SK-N-SH (cell line): Measurements from ENCODE around the gene IL7R. TPM values are rescaled to one million over a fixed set of nuclear protein-coding genes. Genes with fewer than 3 reads are reported as not detected.

Experiments used
- CTCF ChIA-PET: fragments of 300-600, 350-600 bp; formaldehyde crosslinking; extraction: SDS; loops from one replicate; lab custom pipeline; 2021; lab: Yijun Ruan, JAX
- POLR2A ChIA-PET: fragments of 350-600 bp; sonication (Branson Sonifier 250); formaldehyde crosslinking; extraction: SDS; loops from one replicate; lab custom pipeline; 2020; ENCODE audit warnings: antibody characterized with exemption, inconsistent platforms; lab: Yijun Ruan, JAX
- DNase-seq: peaks from one replicate; pipeline ENCODE4 v3.0.0; 2012
- H2AFZ ChIP-seq: fragments of 200-600 bp; sonication (generic); 2 replicates; pipeline ENCODE4 v1.8.1; 2016; ENCODE audit warnings: antibody characterized with exemption, mild to moderate bottlenecking, low read depth
- H3F3A ChIP-seq: fragments of 200-600 bp; sonication (generic); replicated peaks from 2 replicates; pipeline ENCODE3; 2016; ENCODE audit warnings: antibody characterized with exemption, mild to moderate bottlenecking; ENCODE audit not compliant: insufficient read depth
- H3K27ac ChIP-seq, 2 experiments: fragments of 200-500 bp in 1 of 2; fragments of 200-600 bp in 1 of 2; sonication (Bioruptor generic) in 1 of 2; sonication (generic), shearing (Covaris generic) in 1 of 2; 2 replicates each; pipeline versions ENCODE4 v1.5.1 to v1.6.1; 2014 to 2016; ENCODE audit warnings: low read depth in 2 of 2, inconsistent platforms in 1 of 2, low read length in 1 of 2, mild to moderate bottlenecking in 1 of 2, mixed read lengths in 1 of 2
- H3K27me3 ChIP-seq: fragments of 200-600 bp; sonication (generic), shearing (Covaris generic); 2 replicates; pipeline ENCODE4 v1.6.1; 2016; ENCODE audit warnings: mixed run types; ENCODE audit not compliant: insufficient read depth
- H3K36me3 ChIP-seq, 2 experiments: fragments of 200-500 bp in 1 of 2; fragments of 200-600 bp in 1 of 2; sonication (Bioruptor generic) in 1 of 2; sonication (generic) in 1 of 2; replicated peaks in 1 of 2; 2 replicates each; pipeline versions ENCODE3 to v1.5.1; 2014 to 2016; ENCODE audit warnings: low read length in 1 of 2, mild to moderate bottlenecking in 1 of 2; ENCODE audit not compliant: insufficient read depth in 2 of 2, control insufficient read depth in 1 of 2
- H3K4me1 ChIP-seq, 2 experiments: fragments of 200-500 bp in 1 of 2; fragments of 200-600 bp in 1 of 2; sonication (Bioruptor generic) in 1 of 2; sonication (generic), shearing (Covaris generic) in 1 of 2; 2 replicates each; pipeline versions ENCODE4 v1.5.1 to v1.6.1; 2014 to 2016; ENCODE audit warnings: low read depth in 1 of 2, low read length in 1 of 2, mixed run types in 1 of 2; ENCODE audit not compliant: insufficient read depth in 2 of 2, control insufficient read depth in 1 of 2
- H3K4me2 ChIP-seq: fragments of 200-600 bp; sonication (generic), shearing (Covaris generic); 2 replicates; pipeline ENCODE4 v1.6.1; 2017; ENCODE audit warnings: mixed run types
- H3K4me3 ChIP-seq, 2 experiments: fragments of 200-500 bp in 1 of 2; fragments of 200-600 bp in 1 of 2; sonication (Bioruptor generic) in 1 of 2; sonication (generic), shearing (Covaris generic) in 1 of 2; 2 replicates each; pipeline versions ENCODE4 v1.5.1 to v1.8.1; 2014 to 2016; ENCODE audit warnings: low read depth in 2 of 2, inconsistent platforms in 1 of 2, low read length in 1 of 2, mild to moderate bottlenecking in 1 of 2, mixed read lengths in 1 of 2, moderate library complexity in 1 of 2
- H3K79me2 ChIP-seq: fragments of 200-600 bp; sonication (generic); 2 replicates; pipeline ENCODE4 v1.8.1; 2017; ENCODE audit warnings: mild to moderate bottlenecking; ENCODE audit not compliant: insufficient read depth
- H3K9ac ChIP-seq: fragments of 200-600 bp; sonication (generic); 2 replicates; pipeline ENCODE4 v1.6.1; 2017; ENCODE audit warnings: mixed run types
- H3K9me2 ChIP-seq: fragments of 200-600 bp; sonication (generic); 2 replicates; pipeline ENCODE4 v1.6.1; 2017; ENCODE audit warnings: mixed run types
- H3K9me3 ChIP-seq: fragments of 200-600 bp; sonication (generic); 2 replicates; pipeline ENCODE4 v1.6.1; 2017; ENCODE audit warnings: mixed run types, mild to moderate bottlenecking, moderate library complexity
- H4K20me1 ChIP-seq: fragments of 200-600 bp; sonication (generic); 2 replicates; pipeline ENCODE4 v1.6.1; 2017; ENCODE audit warnings: mild to moderate bottlenecking, mixed run types; ENCODE audit not compliant: insufficient read depth
- CHD2 ChIP-seq: fragments of 150-350 bp; IDR thresholded peaks from 2 replicates; pipeline ENCODE4 v1.6.1; 2018; ENCODE audit warnings: low read length; ENCODE audit not compliant: partially characterized antibody
- FOXJ3 ChIP-seq: sonication (generic); formaldehyde crosslinking; IDR thresholded peaks from 2 replicates; pipeline ENCODE4 v1.5.1; 2020; ENCODE audit warnings: mild to moderate bottlenecking, missing genetic modification reagents
- FOXM1 ChIP-seq: IDR thresholded peaks from 2 replicates; pipeline ENCODE4 v1.4.0; 2012; ENCODE audit warnings: low read depth, mild to moderate bottlenecking
- GATA2 ChIP-seq: sonication (generic); formaldehyde crosslinking; IDR thresholded peaks from 2 replicates; pipeline ENCODE4 v1.5.0; 2020; ENCODE audit warnings: mild to moderate bottlenecking, missing genetic modification reagents
- MEF2A ChIP-seq: IDR thresholded peaks from 2 replicates; pipeline ENCODE4 v1.4.0; 2012; ENCODE audit warnings: low read depth, borderline replicate concordance
- NFIC ChIP-seq: IDR thresholded peaks from 2 replicates; pipeline ENCODE4 v1.4.0; 2012; ENCODE audit warnings: borderline replicate concordance
- RCOR1 ChIP-seq: fragments of 150-350 bp; IDR thresholded peaks from 2 replicates; pipeline ENCODE4 v1.6.1; 2017; ENCODE audit warnings: antibody characterized with exemption, low read length
- RFX5 ChIP-seq: IDR thresholded peaks from 2 replicates; pipeline ENCODE4 v1.6.1; 2012; ENCODE audit warnings: mild to moderate bottlenecking, improper control_type of control experiment, low read length
- RXRA ChIP-seq: IDR thresholded peaks from 2 replicates; pipeline ENCODE4 v1.4.0; 2012; ENCODE audit warnings: low read depth, mild to moderate bottlenecking, borderline replicate concordance
- SIN3A ChIP-seq: IDR thresholded peaks from 2 replicates; pipeline ENCODE4 v1.6.1; 2012; ENCODE audit warnings: low read depth, mild to moderate bottlenecking, low read length, moderate library complexity, borderline replicate concordance
- SMC3 ChIP-seq: IDR thresholded peaks from 2 replicates; pipeline ENCODE4 v1.6.1; 2012; ENCODE audit warnings: low read depth, low read length, improper control_type of control experiment
- TAF1 ChIP-seq: IDR thresholded peaks from 2 replicates; pipeline ENCODE4 v1.6.1; 2012; ENCODE audit warnings: low read depth, mild to moderate bottlenecking, low read length, moderate library complexity, borderline replicate concordance
- TCF12 ChIP-seq: IDR thresholded peaks from 2 replicates; pipeline ENCODE4 v1.4.0; 2012
- TEAD4 ChIP-seq: IDR thresholded peaks from 2 replicates; pipeline ENCODE4 v1.4.0; 2012; ENCODE audit warnings: mild to moderate bottlenecking, borderline replicate concordance; ENCODE audit not compliant: insufficient read depth
- YY1 ChIP-seq: IDR thresholded peaks from 2 replicates; pipeline ENCODE4 v1.4.0; 2012; ENCODE audit warnings: low read depth, mild to moderate bottlenecking
- WGBS: methylation state at CpG from one replicate; pipeline ENCODE4 v1.1.6; 2017; ENCODE audit warnings: low lambda C conversion rate; 5-methylcytosine and 5-hydroxymethylcytosine counted together
- polyA plus RNA-seq, 3 experiments: library from polyadenylated mRNA; depleted of rRNA; stranded (reverse); fragments of >200 nt; gene quantifications; 2 replicates each; pipeline ENCODE4 v1.2.3, GENCODE V29; 2012
- TF ChIP-seq, protein P1 (sequence below): fragments of 150-350 bp; IDR thresholded peaks from 2 replicates; pipeline ENCODE4 v1.6.1; 2017; ENCODE audit warnings: antibody characterized with exemption, low read length, low read depth, borderline replicate concordance
- TF ChIP-seq, protein P2 (sequence below): IDR thresholded peaks from 2 replicates; pipeline ENCODE4 v1.4.0; 2012; ENCODE audit warnings: low read depth, borderline replicate concordance
- TF ChIP-seq, protein P3 (sequence below): fragments of 200-600 bp; sonication (generic); IDR thresholded peaks from 2 replicates; pipeline ENCODE4 v1.6.1; 2017; ENCODE audit warnings: antibody characterized with exemption, mild to moderate bottlenecking, moderate library complexity
- TF ChIP-seq, protein P4 (sequence below): IDR thresholded peaks from 2 replicates; pipeline ENCODE4 v1.4.0; 2012; ENCODE audit warnings: low read depth

The IL7R gene
- polyA plus RNA-seq, 1 of the 3 experiments (the other 2 are of a cell fraction) = 3.0 TPM

DNA sequence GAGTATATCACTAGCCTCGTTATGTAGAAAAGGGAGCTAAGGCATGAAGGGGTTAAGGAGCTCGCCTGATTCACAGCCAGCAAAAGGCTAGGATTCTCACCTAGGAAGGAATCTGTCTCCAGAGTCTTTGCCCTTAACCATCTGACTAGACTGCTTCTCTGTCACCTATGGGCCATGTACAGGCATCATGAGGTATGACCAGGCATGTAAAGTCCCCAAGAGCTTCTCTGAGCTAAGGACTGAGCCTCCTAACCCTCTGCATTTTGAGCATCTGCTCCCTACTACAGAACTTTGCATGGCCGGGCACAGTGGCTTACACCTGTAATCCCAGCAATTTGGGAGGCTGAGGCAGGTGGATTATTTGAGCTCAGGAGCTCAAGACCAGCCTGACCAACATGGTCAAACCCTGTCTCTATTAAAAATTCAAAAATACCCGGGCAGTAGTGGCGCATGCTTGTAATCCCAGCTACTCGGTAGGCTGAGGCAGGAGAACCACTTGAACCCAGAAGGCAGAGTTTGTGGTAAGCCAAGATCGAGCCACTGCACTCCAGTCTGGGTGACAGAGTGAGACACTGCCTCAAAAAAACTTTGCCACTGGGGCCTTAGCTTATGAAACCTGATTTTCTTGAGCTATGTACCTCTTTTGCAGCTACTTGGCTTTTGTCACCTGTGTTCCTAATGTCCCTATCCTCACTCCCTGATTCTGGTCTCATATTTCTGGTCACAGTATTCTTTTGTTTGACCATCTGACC is 33.2 kb upstream of the IL7R start:
- ChIA-PET POLR2A (no interaction called here), CTCF (interaction anchor here (1.2 to 1.3 kb wide), 2 partner anchors 44 to 46 kb away, joined by 3 to 4 read pairs; no protein-coding TSS in a partner anchor)
- Histone ChIP-seq H3K4me3 (no peak overlapping the region), H3K9me2 (no peaks in the 10 kb centered on the region), H4K20me1 (no peaks in the 10 kb centered on the region), H3K4me2 (no peak overlapping the region), H3K4me1 (no peaks in the 10 kb centered on the region), H3K36me3 (no peaks in the 10 kb centered on the region), H3F3A (no peaks in the 10 kb centered on the region), H3K27ac (no peak overlapping the region), H3K79me2 (no peaks in the 10 kb centered on the region), H3K9me3 (no peaks in the 10 kb centered on the region), H3K9ac (no peak overlapping the region), H3K27me3 (no peaks in the 10 kb centered on the region), H2AFZ (no peak overlapping the region)
- TF ChIP-seq NFIC (no peak), TAF1 (no peak), MEF2A (no peak), GATA2 (CRISPR knock-in tag) (no peak), RXRA (no peak), FOXJ3 (no peak), RCOR1 (no peak), YY1 (no peak), FOXM1 (no peak), TEAD4 (no peak)
- TF ChIP-seq, protein P1, sequence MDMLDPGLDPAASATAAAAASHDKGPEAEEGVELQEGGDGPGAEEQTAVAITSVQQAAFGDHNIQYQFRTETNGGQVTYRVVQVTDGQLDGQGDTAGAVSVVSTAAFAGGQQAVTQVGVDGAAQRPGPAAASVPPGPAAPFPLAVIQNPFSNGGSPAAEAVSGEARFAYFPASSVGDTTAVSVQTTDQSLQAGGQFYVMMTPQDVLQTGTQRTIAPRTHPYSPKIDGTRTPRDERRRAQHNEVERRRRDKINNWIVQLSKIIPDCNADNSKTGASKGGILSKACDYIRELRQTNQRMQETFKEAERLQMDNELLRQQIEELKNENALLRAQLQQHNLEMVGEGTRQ = no peak
- TF ChIP-seq, protein P2, sequence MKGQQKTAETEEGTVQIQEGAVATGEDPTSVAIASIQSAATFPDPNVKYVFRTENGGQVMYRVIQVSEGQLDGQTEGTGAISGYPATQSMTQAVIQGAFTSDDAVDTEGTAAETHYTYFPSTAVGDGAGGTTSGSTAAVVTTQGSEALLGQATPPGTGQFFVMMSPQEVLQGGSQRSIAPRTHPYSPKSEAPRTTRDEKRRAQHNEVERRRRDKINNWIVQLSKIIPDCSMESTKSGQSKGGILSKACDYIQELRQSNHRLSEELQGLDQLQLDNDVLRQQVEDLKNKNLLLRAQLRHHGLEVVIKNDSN = no peak
- TF ChIP-seq, protein P3, sequence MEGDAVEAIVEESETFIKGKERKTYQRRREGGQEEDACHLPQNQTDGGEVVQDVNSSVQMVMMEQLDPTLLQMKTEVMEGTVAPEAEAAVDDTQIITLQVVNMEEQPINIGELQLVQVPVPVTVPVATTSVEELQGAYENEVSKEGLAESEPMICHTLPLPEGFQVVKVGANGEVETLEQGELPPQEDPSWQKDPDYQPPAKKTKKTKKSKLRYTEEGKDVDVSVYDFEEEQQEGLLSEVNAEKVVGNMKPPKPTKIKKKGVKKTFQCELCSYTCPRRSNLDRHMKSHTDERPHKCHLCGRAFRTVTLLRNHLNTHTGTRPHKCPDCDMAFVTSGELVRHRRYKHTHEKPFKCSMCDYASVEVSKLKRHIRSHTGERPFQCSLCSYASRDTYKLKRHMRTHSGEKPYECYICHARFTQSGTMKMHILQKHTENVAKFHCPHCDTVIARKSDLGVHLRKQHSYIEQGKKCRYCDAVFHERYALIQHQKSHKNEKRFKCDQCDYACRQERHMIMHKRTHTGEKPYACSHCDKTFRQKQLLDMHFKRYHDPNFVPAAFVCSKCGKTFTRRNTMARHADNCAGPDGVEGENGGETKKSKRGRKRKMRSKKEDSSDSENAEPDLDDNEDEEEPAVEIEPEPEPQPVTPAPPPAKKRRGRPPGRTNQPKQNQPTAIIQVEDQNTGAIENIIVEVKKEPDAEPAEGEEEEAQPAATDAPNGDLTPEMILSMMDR = no peak
- TF ChIP-seq, protein P4, sequence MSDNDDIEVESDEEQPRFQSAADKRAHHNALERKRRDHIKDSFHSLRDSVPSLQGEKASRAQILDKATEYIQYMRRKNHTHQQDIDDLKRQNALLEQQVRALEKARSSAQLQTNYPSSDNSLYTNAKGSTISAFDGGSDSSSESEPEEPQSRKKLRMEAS = no peak
- DNase-seq = no peak
- WGBS = 45% methylated on average over 7 of the region's 7 CpGs

DNA sequence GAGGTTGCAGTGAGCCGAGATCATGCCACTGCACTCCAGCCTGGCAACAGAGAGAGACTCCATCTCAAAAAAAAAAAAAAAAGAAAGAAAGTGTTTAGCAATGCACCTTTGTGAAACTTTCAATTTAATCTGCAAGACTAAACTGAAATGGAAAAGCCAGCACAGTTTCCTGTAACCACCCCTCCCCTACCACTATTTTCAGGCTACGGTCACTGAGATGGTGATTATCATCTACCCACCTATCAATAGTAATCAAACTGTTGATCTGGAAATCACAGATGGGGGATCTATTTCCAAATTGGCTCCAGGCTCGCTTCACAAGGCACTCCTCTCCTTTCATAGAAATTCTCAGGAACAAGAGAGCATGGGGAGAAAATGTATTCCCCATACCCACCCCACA is 30.6 kb upstream of the IL7R start:
- no peak overlapping the region for H3K4me3 ChIP-seq
- no peak overlapping the region for H3K9ac ChIP-seq
- H3K27ac ChIP-seq = no peak overlapping the region
- TF ChIP-seq TAF1 = no peak
- no peak for TF ChIP-seq CHD2
- no peak for TF ChIP-seq TCF12
- no peak for TF ChIP-seq SMC3
- TF ChIP-seq, protein P4 = no peak
- TF ChIP-seq RFX5 = no peak
- TF ChIP-seq NFIC = no peak
- TF ChIP-seq, protein P3 = no peak
- TF ChIP-seq SIN3A = no peak
- no peak for TF ChIP-seq FOXJ3
- POLR2A ChIA-PET = no interaction called here
- no peaks in the 10 kb centered on the region for H4K20me1 ChIP-seq
- H3K4me1 ChIP-seq = no peaks in the 10 kb centered on the region
- no peaks in the 10 kb centered on the region for H3K27me3 ChIP-seq
- H3K9me2 ChIP-seq = no peaks in the 10 kb centered on the region
- H2AFZ ChIP-seq = no peak overlapping the region
- H3F3A ChIP-seq = no peaks in the 10 kb centered on the region
- CTCF ChIA-PET = no interaction called here
- 64% methylated on average over 3 of the region's 3 CpGs for WGBS
- no peaks in the 10 kb centered on the region for H3K79me2 ChIP-seq
- DNase-seq = no peak
- no peak overlapping the region for H3K4me2 ChIP-seq
- H3K36me3 ChIP-seq = no peaks in the 10 kb centered on the region
- H3K9me3 ChIP-seq = no peaks in the 10 kb centered on the region
